GM21367 (cell line): ENCODE data around the gene UMAD1.

ENCODE experiments used
- ATAC-seq: cut with Tn5 transposase; IDR thresholded peaks from one replicate; pipeline ENCODE4 v1.9.1; 2021; ENCODE audit not compliant: unreplicated experiment

Gene UMAD1

GRCh38 chr7:7761974-7762779 is 121.6 kb downstream of the UMAD1 start:
- ATAC-seq, result peak; percentile 54

GRCh38 chr7:7764520-7765396 is 124.2 kb downstream of the UMAD1 start:
- ATAC-seq, result no peak

GRCh38 chr7:7765422-7765821 is 124.9 kb downstream of the UMAD1 start:
- peak; percentile 34 for ATAC-seq

GRCh38 chr7:7766671-7767070 is 126.1 kb downstream of the UMAD1 start:
- no peak for ATAC-seq

GRCh38 chr7:7768977-7769709 is 128.6 kb downstream of the UMAD1 start:
- ATAC-seq, result no peak

- ATAC-seq, result no peak
Measured at GRCh38 chr7:7769710-7770627, 129.4 kb downstream of the UMAD1 start.

- ATAC-seq, result no peak
Measured at GRCh38 chr7:7771452-7771851, 130.9 kb downstream of the UMAD1 start.

GRCh38 chr7:7772397-7772821 is 131.9 kb downstream of the UMAD1 start:
- peak; percentile 47 for ATAC-seq

GRCh38 chr7:7773334-7774309 is 133.1 kb downstream of the UMAD1 start:
- ATAC-seq, result peak; percentile 52

GRCh38 chr7:7779888-7780287 is 139.3 kb downstream of the UMAD1 start:
- ATAC-seq, result no peak

- ATAC-seq, result no peak
Measured at GRCh38 chr7:7783001-7783400, 142.4 kb downstream of the UMAD1 start.

- ATAC-seq, result no peak
Measured at GRCh38 chr7:7785344-7785973, 144.9 kb downstream of the UMAD1 start.

- ATAC-seq, result no peak
Measured at GRCh38 chr7:7786595-7786994, 146.0 kb downstream of the UMAD1 start.

GRCh38 chr7:7789551-7789988 is 149.0 kb downstream of the UMAD1 start:
- peak; percentile 70 for ATAC-seq

- no peak for ATAC-seq
Measured at GRCh38 chr7:7790041-7790741, 149.6 kb downstream of the UMAD1 start.

GRCh38 chr7:7791523-7791922 is 151.0 kb downstream of the UMAD1 start:
- no peak for ATAC-seq

- ATAC-seq, result no peak
Measured at GRCh38 chr7:7792056-7792455, 151.5 kb downstream of the UMAD1 start.

GRCh38 chr7:7793249-7793648 is 152.7 kb downstream of the UMAD1 start:
- ATAC-seq, result no peak
